Parathyroid adenoma (tissue), 2 donors: ENCODE data around the gene LAMA2.

ENCODE experiments used
- H2AFZ ChIP-seq: fragments of 300-600 bp; sonication (generic); one replicate; pipeline ENCODE4 v1.7.0; 2017; ENCODE audit warnings: antibody characterized with exemption, mild to moderate bottlenecking
- H3K27ac ChIP-seq: fragments of 300-600 bp; sonication (generic); one replicate; pipeline ENCODE4 v1.7.0; 2017
- H3K27me3 ChIP-seq: fragments of 300-600 bp; sonication (generic); one replicate; pipeline ENCODE4 v1.7.0; 2017; ENCODE audit warnings: low read length; ENCODE audit not compliant: control insufficient read depth, insufficient read depth
- H3K36me3 ChIP-seq: fragments of 300-600 bp; sonication (generic); one replicate; pipeline ENCODE4 v1.7.0; 2017; ENCODE audit warnings: low read length; ENCODE audit not compliant: control insufficient read depth, insufficient read depth
- H3K4me1 ChIP-seq: fragments of 300-600 bp; sonication (generic); one replicate; pipeline ENCODE4 v1.7.0; 2017; ENCODE audit warnings: control low read depth
- H3K4me2 ChIP-seq: fragments of 300-600 bp; sonication (generic); one replicate; pipeline ENCODE4 v1.7.0; 2017; ENCODE audit warnings: low read length
- H3K4me3 ChIP-seq: fragments of 300-600 bp; sonication (generic); one replicate; pipeline ENCODE4 v1.7.0; 2017; ENCODE audit warnings: low read depth, low read length
- H3K79me2 ChIP-seq: fragments of 300-600 bp; sonication (generic); one replicate; pipeline ENCODE4 v1.7.0; 2017; ENCODE audit warnings: control low read depth
- H3K9ac ChIP-seq: fragments of 300-600 bp; sonication (generic); one replicate; pipeline ENCODE4 v1.7.0; 2017; ENCODE audit warnings: mild to moderate bottlenecking
- H3K9me3 ChIP-seq: fragments of 300-600 bp; sonication (generic); one replicate; pipeline ENCODE4 v1.7.0; 2017; ENCODE audit warnings: low read length; ENCODE audit not compliant: control insufficient read depth
- TF ChIP-seq, protein P1 (sequence below): fragments of 300-600 bp; sonication (generic); IDR thresholded peaks from one replicate; pipeline ENCODE4 v1.7.0; 2017; ENCODE audit warnings: antibody characterized with exemption, mild to moderate bottlenecking
- donor health status: primary hyperparathyroidism.

LAMA2 gene

DNA sequence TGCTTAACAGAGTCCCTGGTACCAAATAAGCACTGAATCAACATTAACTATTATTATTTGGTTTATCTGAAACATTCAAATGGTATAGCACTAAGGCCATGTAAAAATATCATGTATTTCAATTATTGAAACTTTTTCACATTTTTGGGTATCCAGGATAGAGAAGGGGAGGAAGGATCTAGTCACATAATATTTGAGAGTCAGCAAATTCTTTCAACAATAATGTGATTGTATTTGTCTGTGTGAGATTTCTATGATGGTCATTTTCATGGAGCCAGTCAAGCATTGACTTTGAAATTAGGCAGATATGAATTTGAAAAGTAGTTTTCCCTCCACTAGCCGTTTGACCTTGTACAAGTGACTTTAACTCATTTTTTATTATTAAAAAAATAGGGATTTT is 67.9 kb downstream of the LAMA2 start:
- H3K27ac ChIP-seq: no peak overlapping the region
- no peaks in the 10 kb centered on the region for H3K4me1 ChIP-seq
- no peaks in the 10 kb centered on the region for H3K9me3 ChIP-seq

DNA sequence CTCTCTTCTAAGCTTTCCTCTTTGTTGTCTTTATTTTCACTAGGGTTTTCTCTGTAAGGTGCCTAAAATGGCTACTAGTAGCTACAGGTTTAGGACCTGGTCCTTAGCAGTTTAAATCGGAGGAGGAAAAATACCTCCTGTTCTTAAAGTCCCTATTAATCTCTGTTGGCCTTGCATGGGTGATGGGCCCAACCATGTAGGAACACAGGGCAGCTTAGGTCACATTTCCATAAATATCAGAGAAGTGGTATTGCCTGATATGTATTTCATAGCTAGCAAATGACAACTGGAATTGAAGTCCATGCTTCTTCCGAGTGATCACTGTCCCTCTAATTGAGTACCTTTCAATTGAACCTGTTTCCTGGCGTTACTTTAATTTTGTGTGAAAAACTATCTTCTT is 70.0 kb downstream of the LAMA2 start:
- no peak overlapping the region for H2AFZ ChIP-seq
- H3K9me3 ChIP-seq: no peaks in the 10 kb centered on the region
- H3K4me3 ChIP-seq: no peak overlapping the region
- no peak overlapping the region for H3K27ac ChIP-seq
- no peaks in the 10 kb centered on the region for H3K36me3 ChIP-seq
- H3K79me2 ChIP-seq: no peaks in the 10 kb centered on the region
- H3K9ac ChIP-seq: no peak overlapping the region
- H3K27me3 ChIP-seq: no peaks in the 10 kb centered on the region
- TF ChIP-seq, protein P1, sequence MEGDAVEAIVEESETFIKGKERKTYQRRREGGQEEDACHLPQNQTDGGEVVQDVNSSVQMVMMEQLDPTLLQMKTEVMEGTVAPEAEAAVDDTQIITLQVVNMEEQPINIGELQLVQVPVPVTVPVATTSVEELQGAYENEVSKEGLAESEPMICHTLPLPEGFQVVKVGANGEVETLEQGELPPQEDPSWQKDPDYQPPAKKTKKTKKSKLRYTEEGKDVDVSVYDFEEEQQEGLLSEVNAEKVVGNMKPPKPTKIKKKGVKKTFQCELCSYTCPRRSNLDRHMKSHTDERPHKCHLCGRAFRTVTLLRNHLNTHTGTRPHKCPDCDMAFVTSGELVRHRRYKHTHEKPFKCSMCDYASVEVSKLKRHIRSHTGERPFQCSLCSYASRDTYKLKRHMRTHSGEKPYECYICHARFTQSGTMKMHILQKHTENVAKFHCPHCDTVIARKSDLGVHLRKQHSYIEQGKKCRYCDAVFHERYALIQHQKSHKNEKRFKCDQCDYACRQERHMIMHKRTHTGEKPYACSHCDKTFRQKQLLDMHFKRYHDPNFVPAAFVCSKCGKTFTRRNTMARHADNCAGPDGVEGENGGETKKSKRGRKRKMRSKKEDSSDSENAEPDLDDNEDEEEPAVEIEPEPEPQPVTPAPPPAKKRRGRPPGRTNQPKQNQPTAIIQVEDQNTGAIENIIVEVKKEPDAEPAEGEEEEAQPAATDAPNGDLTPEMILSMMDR: no peak
- H3K4me2 ChIP-seq: no peak overlapping the region
- no peaks in the 10 kb centered on the region for H3K4me1 ChIP-seq

More for the DNA sequence above, 67.9 kb downstream of the LAMA2 start:
- TF ChIP-seq, protein P1: no peak
- H3K36me3 ChIP-seq: no peaks in the 10 kb centered on the region
- no peaks in the 10 kb centered on the region for H3K79me2 ChIP-seq
- H3K4me2 ChIP-seq: no peak overlapping the region
- no peak overlapping the region for H2AFZ ChIP-seq
- H3K27me3 ChIP-seq: no peaks in the 10 kb centered on the region
- no peak overlapping the region for H3K4me3 ChIP-seq
- H3K9ac ChIP-seq: no peak overlapping the region

DNA sequence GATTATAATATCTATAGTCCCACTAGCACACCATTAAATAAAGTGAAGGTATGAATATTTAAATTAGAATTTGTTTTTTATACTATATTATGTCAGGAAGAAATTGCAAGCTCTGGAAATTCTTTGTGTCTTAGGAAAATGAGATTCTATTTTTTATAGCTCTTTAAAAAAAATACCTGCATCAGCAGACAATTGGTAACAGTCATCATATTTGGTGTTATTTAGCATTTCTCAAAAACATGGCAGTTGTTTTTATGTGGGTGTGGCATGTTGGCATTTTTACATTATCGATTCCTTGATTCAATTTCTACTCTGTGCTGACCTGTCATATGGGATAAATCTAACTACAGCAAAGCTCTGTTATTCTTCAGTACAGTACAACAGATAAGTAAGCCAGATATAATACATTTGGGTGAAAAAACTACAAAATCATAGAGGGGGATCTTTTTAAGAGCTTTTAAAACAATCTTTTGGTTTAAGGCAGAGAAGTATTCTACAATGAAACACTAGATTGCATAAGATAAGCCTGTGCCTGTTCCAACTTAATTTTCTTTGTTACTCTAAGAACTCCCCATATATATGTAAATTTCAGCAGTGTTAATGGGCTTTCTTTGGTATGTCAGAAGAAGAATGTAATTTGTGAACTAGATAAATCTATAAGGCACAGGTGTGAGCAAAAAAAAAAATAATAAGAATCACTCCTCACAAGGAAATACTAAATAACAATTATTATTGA is 71.5 kb downstream of the LAMA2 start:
- no peaks in the 10 kb centered on the region for H3K27me3 ChIP-seq
- no peak overlapping the region for H3K4me3 ChIP-seq
- no peak overlapping the region for H3K27ac ChIP-seq
- H2AFZ ChIP-seq: no peak overlapping the region
- H3K4me2 ChIP-seq: no peak overlapping the region
- H3K9ac ChIP-seq: no peak overlapping the region
- no peaks in the 10 kb centered on the region for H3K36me3 ChIP-seq
- TF ChIP-seq, protein P1: no peak
- no peaks in the 10 kb centered on the region for H3K79me2 ChIP-seq
- no peaks in the 10 kb centered on the region for H3K9me3 ChIP-seq
- no peaks in the 10 kb centered on the region for H3K4me1 ChIP-seq

DNA sequence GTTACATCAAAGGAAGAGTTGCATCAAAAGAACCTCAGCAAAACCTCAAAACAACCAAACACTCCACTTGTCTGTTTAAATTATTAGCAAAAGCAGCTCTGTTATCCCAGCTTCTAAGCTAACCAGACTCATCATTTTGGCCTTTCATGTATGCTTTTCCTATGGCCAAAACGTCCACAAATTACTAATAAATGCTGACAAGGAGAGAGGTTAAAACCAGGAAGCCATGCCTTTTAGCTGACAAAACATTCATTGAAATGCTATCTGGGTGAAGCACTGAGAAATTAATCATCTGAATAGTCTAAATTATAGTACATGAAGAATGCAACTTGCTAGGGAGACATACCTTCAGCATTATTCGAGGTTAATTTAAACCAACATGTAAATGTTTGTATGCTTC is 80.6 kb downstream of the LAMA2 start:
- H3K9ac ChIP-seq: no peak overlapping the region
- H3K4me1 ChIP-seq: no peaks in the 10 kb centered on the region
- no peak overlapping the region for H3K27ac ChIP-seq
- H3K27me3 ChIP-seq: no peaks in the 10 kb centered on the region
- no peak overlapping the region for H2AFZ ChIP-seq
- H3K4me2 ChIP-seq: no peak overlapping the region
- TF ChIP-seq, protein P1: no peak
- H3K36me3 ChIP-seq: no peaks in the 10 kb centered on the region
- H3K4me3 ChIP-seq: no peak overlapping the region
- no peaks in the 10 kb centered on the region for H3K79me2 ChIP-seq
- H3K9me3 ChIP-seq: no peaks in the 10 kb centered on the region

DNA sequence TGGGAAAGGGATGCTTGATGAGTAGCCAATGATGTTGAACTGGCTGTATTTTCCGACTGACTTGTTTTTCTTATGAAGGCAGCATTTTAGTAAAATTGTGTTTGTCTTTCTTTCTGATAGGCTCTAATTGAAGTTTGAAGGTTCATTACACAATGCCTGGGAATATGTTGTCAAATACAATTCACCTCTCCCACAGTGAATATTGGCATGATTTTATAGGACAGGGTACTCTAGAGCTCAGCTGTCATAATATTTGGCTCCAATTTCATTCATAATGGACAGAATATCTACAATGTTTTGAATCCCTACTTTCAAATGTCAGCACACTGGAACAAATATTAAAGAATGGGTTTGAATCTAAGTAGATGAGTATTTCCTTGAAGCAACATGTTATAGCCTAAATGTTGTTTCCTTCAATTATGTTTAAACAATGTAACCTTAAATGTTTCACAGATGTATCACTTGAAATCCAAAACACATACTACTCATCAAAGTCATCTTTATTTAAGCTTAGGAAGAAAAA is 81.4 kb downstream of the LAMA2 start:
- no peak overlapping the region for H3K27ac ChIP-seq
- H3K9me3 ChIP-seq: no peaks in the 10 kb centered on the region
- H3K79me2 ChIP-seq: no peaks in the 10 kb centered on the region
- no peak overlapping the region for H3K9ac ChIP-seq
- TF ChIP-seq, protein P1: no peak
- H3K4me3 ChIP-seq: no peak overlapping the region
- no peak overlapping the region for H2AFZ ChIP-seq
- H3K4me1 ChIP-seq: no peaks in the 10 kb centered on the region
- H3K4me2 ChIP-seq: no peak overlapping the region
- no peaks in the 10 kb centered on the region for H3K36me3 ChIP-seq
- no peaks in the 10 kb centered on the region for H3K27me3 ChIP-seq
